Breast epithelium (tissue), 3 donors: Measurements from ENCODE around the gene AK1.

Experiments
- POLR2A ChIP-seq: fragments of 450-650 bp; IDR thresholded peaks from one replicate; pipeline ENCODE4 v1.6.1; 2016; ENCODE audit warnings: antibody characterized with exemption, mild to moderate bottlenecking, moderate library complexity
- POLR2AphosphoS5 ChIP-seq, 3 donors: sonication (generic); formaldehyde crosslinking; IDR thresholded peaks; one replicate each; pipeline ENCODE4 v1.6.1; 2017; ENCODE audit warnings: antibody characterized with exemption in 3 of 3
- TF ChIP-seq, protein P1 (sequence below), 3 donors: fragments of 450-650 bp; IDR thresholded peaks; one replicate each; pipeline ENCODE4 v1.5.1; 2016 to 2017; ENCODE audit warnings: antibody characterized with exemption in 3 of 3, mild to moderate bottlenecking in 3 of 3, moderate library complexity in 3 of 3

DNA sequence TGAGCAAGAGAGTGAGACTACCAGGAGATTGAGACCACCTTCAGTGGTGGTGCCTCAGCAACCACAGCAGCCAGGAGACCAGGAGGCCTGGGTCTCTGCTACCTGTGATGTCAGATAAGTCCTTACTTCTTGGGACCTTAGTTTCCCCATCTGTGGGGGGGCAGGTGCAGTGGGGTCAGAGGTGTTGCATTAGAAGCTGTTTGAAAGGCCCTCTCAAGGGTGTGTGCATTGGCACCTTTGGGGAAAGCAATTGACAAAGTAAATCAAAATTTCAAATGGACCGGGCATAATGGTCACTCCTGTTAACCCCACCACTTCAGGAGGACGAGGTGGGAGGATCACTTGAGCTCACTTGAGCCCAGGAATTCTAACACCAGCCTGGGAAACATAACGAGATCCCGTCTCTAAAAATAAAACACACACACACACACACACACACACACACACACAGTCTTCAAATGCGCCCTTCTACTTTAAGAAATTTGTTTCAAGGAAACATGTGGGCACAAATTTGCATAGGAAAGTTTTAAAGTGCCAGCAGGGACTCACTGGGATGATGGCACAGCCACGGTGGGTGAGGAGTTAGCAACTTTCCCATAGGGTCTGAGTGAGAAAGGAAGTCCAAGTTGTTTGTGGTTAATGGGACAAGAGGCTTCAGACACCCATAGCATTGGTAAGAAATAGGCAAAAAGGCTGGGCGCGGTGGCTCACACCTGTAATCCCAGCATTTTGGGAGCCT lies 1.3 kb upstream of the AK1 start:
- TF ChIP-seq, protein P1, sequence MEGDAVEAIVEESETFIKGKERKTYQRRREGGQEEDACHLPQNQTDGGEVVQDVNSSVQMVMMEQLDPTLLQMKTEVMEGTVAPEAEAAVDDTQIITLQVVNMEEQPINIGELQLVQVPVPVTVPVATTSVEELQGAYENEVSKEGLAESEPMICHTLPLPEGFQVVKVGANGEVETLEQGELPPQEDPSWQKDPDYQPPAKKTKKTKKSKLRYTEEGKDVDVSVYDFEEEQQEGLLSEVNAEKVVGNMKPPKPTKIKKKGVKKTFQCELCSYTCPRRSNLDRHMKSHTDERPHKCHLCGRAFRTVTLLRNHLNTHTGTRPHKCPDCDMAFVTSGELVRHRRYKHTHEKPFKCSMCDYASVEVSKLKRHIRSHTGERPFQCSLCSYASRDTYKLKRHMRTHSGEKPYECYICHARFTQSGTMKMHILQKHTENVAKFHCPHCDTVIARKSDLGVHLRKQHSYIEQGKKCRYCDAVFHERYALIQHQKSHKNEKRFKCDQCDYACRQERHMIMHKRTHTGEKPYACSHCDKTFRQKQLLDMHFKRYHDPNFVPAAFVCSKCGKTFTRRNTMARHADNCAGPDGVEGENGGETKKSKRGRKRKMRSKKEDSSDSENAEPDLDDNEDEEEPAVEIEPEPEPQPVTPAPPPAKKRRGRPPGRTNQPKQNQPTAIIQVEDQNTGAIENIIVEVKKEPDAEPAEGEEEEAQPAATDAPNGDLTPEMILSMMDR (IDR thresholded peaks at IDR 0.05), result no peak
- TF ChIP-seq POLR2A (no peak), POLR2AphosphoS5 (IDR thresholded peaks at IDR 0.05) (no peak)
